Body of pancreas (tissue), 4 donors: ENCODE measurements around the gene CDH4. TPM values are rescaled to one million over a fixed set of nuclear protein-coding genes. Genes with fewer than 3 reads are reported as not detected.
A peak's percentile ranks its signal among the peaks of the same experiment; 100 is the strongest.

Experiments
- ATAC-seq: fragments of 150-250 bp; one replicate; pipeline ENCODE4 v1.9.1; 2016
- DNase-seq, 4 donors: peaks; one replicate each; pipeline ENCODE4 v3.0.0-alpha.2; 2019
- H3K27ac ChIP-seq, 4 donors: fragments of 200-600 bp; sonication (generic); 1 replicate in 3 of 4; 2 replicates in 1 of 4; pipeline versions ENCODE4 v1.5.1 to v1.6.1; 2016 to 2019; ENCODE audit warnings: mild to moderate bottlenecking in 1 of 4, mixed read lengths in 1 of 4, moderate library complexity in 1 of 4
- H3K27me3 ChIP-seq, 2 donors: fragments of 200-600 bp; sonication (generic); one replicate each; pipeline ENCODE4 v1.6.0; 2016; ENCODE audit warnings: mild to moderate bottlenecking in 1 of 2
- H3K36me3 ChIP-seq, 2 donors: fragments of 200-600 bp; sonication (generic); replicated peaks in 1 of 2; 2 replicates each; pipeline ENCODE4 v1.5.1; 2016; ENCODE audit warnings: low read depth in 2 of 2; ENCODE audit not compliant: insufficient read depth in 1 of 2
- H3K4me1 ChIP-seq: fragments of 200-600 bp; sonication (generic); one replicate; pipeline ENCODE4 v1.6.0; 2016
- H3K4me3 ChIP-seq, 2 donors: fragments of 200-600 bp; sonication (generic); 1 replicate in 1 of 2; 2 replicates in 1 of 2; pipeline ENCODE4 v1.5.1; 2016 to 2019
- H3K9me3 ChIP-seq, 3 donors: fragments of 200-600 bp; sonication (generic); 1 replicate in 2 of 3; 2 replicates in 1 of 3; pipeline ENCODE4 v1.5.1; 2016
- CTCF ChIP-seq, 7 experiments: fragments of 450-650 bp in 4 of 7; fragments of 200-600 bp in 3 of 7; sonication (generic) in 3 of 7; IDR thresholded peaks; one replicate each; pipeline ENCODE4 v1.5.1; 2016 to 2019; ENCODE audit warnings: antibody characterized with exemption in 7 of 7
- POLR2A ChIP-seq, 3 donors: fragments of 450-650 bp; IDR thresholded peaks; one replicate each; pipeline ENCODE4 v1.6.1; 2016; ENCODE audit warnings: antibody characterized with exemption in 3 of 3, mild to moderate bottlenecking in 2 of 3
- WGBS, 2 donors: methylation state at CpG; one replicate each; pipeline ENCODE4 v1.1.5; 2017; 5-methylcytosine and 5-hydroxymethylcytosine counted together
- intact Hi-C: fragments of 100-400 bp; cut with DNase I; formaldehyde crosslinking; loops from one replicate; pipeline ENCODE4 v1.15.1; 2023
- total RNA-seq, 2 donors: library from RNA; depleted of rRNA; stranded (reverse); fragments of >200 nt; gene quantifications; one replicate each; pipeline ENCODE4 v1.1.0, GENCODE V29; 2016

CDH4 gene
- total RNA-seq, 2 donors from 2014 or later: 0.33 to 0.52 TPM

GRCh38 chr20:61929971-61930666, 678.1 kb downstream of the CDH4 start:
- H3K4me3 ChIP-seq: no peak overlapping the region
- no peaks in the 10 kb centered on the region for H3K9me3 ChIP-seq
- H3K27ac ChIP-seq: no peak overlapping the region
- no peaks in the 10 kb centered on the region for H3K36me3 ChIP-seq
- H3K4me1 ChIP-seq: no peaks in the 10 kb centered on the region
- no peak for DNase-seq
- no peaks in the 10 kb centered on the region for H3K27me3 ChIP-seq
- intact Hi-C loops: no loop called here
- no peak for TF ChIP-seq CTCF (IDR thresholded peaks at IDR 0.05)
- TF ChIP-seq POLR2A (IDR thresholded peaks at IDR 0.05): no peak
- WGBS, 2 donors: 81 to 86% methylated on average over 10 to 11 of the region's 12 CpGs
- no peak for ATAC-seq

GRCh38 chr20:61930776-61931475, 678.9 kb downstream of the CDH4 start:
- 81 to 86% methylated on average over 18 to 25 of the region's 28 CpGs for WGBS, 2 donors
- DNase-seq (peak in 1 of 4 donors; percentile 2), ATAC-seq (no peak)
- no peaks in the 10 kb centered on the region for H3K27me3 ChIP-seq
- H3K9me3 ChIP-seq: no peaks in the 10 kb centered on the region
- H3K27ac ChIP-seq: no peak overlapping the region
- no peaks in the 10 kb centered on the region for H3K36me3 ChIP-seq
- TF ChIP-seq CTCF (IDR thresholded peaks at IDR 0.05) (no peak), POLR2A (IDR thresholded peaks at IDR 0.05) (no peak)
- H3K4me3 ChIP-seq: no peak overlapping the region
- no peaks in the 10 kb centered on the region for H3K4me1 ChIP-seq
- intact Hi-C loops: no loop called here

- TF ChIP-seq CTCF (IDR thresholded peaks at IDR 0.05): no peak
- no peak for TF ChIP-seq POLR2A (IDR thresholded peaks at IDR 0.05)
- intact Hi-C loops: no loop called here
- 87 to 93% methylated on average over 10 to 13 of the region's 14 CpGs for WGBS, 2 donors
- no peak overlapping the region for H3K4me3 ChIP-seq
- no peaks in the 10 kb centered on the region for H3K36me3 ChIP-seq
- H3K9me3 ChIP-seq: no peaks in the 10 kb centered on the region
- no peak for ATAC-seq
- H3K4me1 ChIP-seq: no peaks in the 10 kb centered on the region
- H3K27ac ChIP-seq: no peak overlapping the region
- DNase-seq: no peak
- no peaks in the 10 kb centered on the region for H3K27me3 ChIP-seq
Measured at GRCh38 chr20:61931476-61932198, 679.6 kb downstream of the CDH4 start.

- DNase-seq: peak in 1 of 4 donors; percentile 2
Measured at GRCh38 chr20:61932199-61932592, 680.1 kb downstream of the CDH4 start.

More at GRCh38 chr20:61932199-61932592, 680.1 kb downstream of the CDH4 start:
- TF ChIP-seq CTCF (IDR thresholded peaks at IDR 0.05) (no peak), POLR2A (IDR thresholded peaks at IDR 0.05) (no peak)
- no peaks in the 10 kb centered on the region for H3K4me1 ChIP-seq
- H3K27me3 ChIP-seq: no peaks in the 10 kb centered on the region
- intact Hi-C loops: no loop called here
- no peaks in the 10 kb centered on the region for H3K9me3 ChIP-seq
- no peak overlapping the region for H3K27ac ChIP-seq
- no peak overlapping the region for H3K4me3 ChIP-seq
- ATAC-seq: no peak
- WGBS, 2 donors: 82 to 86% methylated on average over 8 to 9 of the region's 9 CpGs
- no peaks in the 10 kb centered on the region for H3K36me3 ChIP-seq
